ENCODE measurements around the gene CDH20. TPM values are rescaled to one million over a fixed set of nuclear protein-coding genes. Genes with fewer than 3 reads are reported as not detected.

The CDH20 gene
- total and polyA plus RNA-seq, 12 donors, result 0.07 to 0.39 (median 0.08) TPM; not detected in 8

GRCh38 chr18:61290616-61291015, 42.6 kb upstream of the CDH20 start:
- no peak for TF ChIP-seq CTCF (IDR thresholded peaks at IDR 0.05)
- DNase-seq (no peak), ATAC-seq (no peak)
- Histone ChIP-seq H3K27me3 (no peaks in the 10 kb centered on the region), H3K9me3 (no peaks in the 10 kb centered on the region), H3K36me3 (no peaks in the 10 kb centered on the region), H3K4me1 (no peaks in the 10 kb centered on the region), H3K4me3 (no peak overlapping the region), H3K27ac (no peak overlapping the region)
- WGBS, 2 donors, result 84 to 91% methylated on average over 5 of the region's 5 CpGs
- intact Hi-C loops (cut with DNase I), result no loop called here

DNA sequence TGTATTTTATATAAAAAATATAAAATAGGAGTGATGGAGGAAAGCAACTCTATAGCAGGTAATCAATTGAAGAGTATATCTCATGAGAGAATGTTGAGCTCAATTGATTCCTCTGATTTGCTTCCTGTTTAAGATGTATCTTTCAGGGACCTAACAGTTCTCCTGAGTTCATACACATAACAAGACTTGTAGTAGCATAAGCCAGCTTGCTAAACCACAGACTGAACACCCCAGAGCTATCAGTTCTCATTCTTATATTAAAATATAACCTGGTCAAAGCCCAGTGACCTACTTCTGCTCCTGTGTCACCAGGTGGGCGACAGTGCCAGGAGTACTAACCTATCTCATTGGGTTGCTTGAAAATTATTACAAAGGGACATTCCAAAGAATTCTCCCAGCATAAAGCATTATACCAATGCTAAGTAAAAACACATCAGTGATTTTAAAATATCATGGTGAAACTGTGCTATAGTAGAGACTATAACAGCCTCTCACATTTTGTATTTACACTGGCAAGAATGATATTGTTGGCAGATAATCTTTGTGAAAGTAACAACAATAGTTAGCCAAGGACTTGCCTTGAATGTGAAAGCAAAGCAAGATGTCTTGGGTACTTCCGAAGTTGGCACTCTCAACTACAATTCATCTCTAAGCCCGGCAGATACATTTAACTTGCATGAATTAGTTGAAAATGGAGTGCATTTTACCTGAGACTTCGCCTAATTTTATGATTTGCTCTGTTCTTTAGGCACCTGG, 40.8 kb upstream of the CDH20 start:
- no peaks in the 10 kb centered on the region for H3K27me3 ChIP-seq
- no peak for TF ChIP-seq CTCF (IDR thresholded peaks at IDR 0.05)
- H3K4me1 ChIP-seq, result no peaks in the 10 kb centered on the region
- WGBS, 2 donors, result 78 to 80% methylated on average over 4 of the region's 4 CpGs
- DNase-seq (no peak), ATAC-seq (no peak)
- H3K9me3 ChIP-seq, result no peaks in the 10 kb centered on the region
- intact Hi-C loops (cut with DNase I), result no loop called here
- H3K4me3 ChIP-seq, result no peak overlapping the region
- H3K27ac ChIP-seq, result no peak overlapping the region
- no peaks in the 10 kb centered on the region for H3K36me3 ChIP-seq

DNA sequence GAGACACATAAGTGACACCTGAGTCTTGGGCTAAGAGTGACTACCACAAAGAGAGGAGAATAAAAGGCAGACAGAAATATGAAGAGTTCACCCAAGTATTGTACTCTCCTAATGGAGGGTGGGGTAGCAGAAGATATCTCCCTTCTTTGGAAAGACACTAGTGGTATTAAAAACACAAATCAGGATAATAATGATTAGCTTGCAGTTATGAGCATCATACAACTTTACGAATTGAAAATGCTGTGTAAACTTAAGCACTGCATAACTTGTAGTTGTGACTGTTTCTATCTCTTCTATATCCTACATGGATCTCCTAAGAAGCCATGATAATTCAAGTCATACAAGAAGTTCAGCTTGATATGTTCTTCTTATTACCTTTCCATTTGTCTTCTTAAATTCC, 38.1 kb upstream of the CDH20 start:
- no peaks in the 10 kb centered on the region for H3K36me3 ChIP-seq
- WGBS, 2 donors, result 86 to 92% methylated on average over 1 of the region's 1 CpG
- DNase-seq (no peak), ATAC-seq (no peak)
- H3K27me3 ChIP-seq, result no peaks in the 10 kb centered on the region
- no peak for TF ChIP-seq CTCF (IDR thresholded peaks at IDR 0.05)
- H3K27ac ChIP-seq, result no peak overlapping the region
- no peaks in the 10 kb centered on the region for H3K4me1 ChIP-seq
- H3K9me3 ChIP-seq, result no peaks in the 10 kb centered on the region
- intact Hi-C loops (cut with DNase I), result no loop called here
- H3K4me3 ChIP-seq, result no peak overlapping the region

DNA sequence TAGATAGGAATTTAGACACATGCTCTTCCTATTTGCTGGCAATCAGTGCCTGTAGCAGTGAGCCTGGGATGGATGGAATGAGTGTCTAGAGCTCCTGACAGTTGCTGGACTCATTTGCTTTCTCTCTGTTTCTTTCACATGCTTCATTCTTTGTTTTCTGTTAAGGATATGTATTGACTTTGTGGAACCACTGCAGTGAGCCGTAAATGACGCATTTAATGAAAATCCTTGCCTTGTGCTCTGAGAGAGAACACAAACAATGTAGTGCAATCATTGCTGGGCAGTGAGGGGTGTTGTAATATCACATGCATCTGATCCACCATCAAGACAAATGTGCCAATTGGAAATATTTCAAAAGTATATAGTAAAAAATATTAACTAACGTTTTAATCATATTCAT, 25.2 kb upstream of the CDH20 start:
- Histone ChIP-seq H3K27ac (no peak overlapping the region), H3K4me3 (no peak overlapping the region), H3K9me3 (no peaks in the 10 kb centered on the region), H3K4me1 (no peaks in the 10 kb centered on the region), H3K27me3 (no peaks in the 10 kb centered on the region), H3K36me3 (no peaks in the 10 kb centered on the region)
- WGBS, 2 donors, result 83 to 86% methylated on average over 3 of the region's 3 CpGs
- no peak for DNase-seq
- ATAC-seq, result no peak
- intact Hi-C loops (cut with DNase I), result no loop called here
- TF ChIP-seq CTCF (IDR thresholded peaks at IDR 0.05), result no peak
